Measurements from ENCODE around the gene TMEM132C.

The TMEM132C gene

DNA sequence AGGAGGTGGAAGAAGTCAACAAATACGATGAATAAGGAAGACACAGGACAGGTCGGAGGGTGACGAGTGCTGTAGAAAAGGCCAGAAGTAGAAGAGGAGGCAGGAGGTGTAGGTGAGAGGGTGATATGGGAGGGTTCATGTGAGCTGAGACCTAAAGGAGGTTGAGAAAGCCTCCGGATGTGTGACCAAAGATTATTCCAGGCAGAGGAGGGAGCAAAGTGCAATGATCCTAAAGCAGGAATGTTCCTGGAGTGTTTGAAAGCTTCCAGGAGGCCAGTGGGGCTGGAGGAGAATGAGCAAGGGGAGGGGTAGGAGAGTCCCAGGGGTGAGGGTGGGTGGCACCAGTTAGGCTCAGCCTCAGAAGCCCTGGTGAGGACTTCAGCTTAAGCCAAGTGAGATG lies 340.0 kb downstream of the TMEM132C start:
- Histone ChIP-seq H3K27me3 (ENCODE audit: control insufficient read depth, insufficient read depth, low read length) (no peaks in the 10 kb centered on the region), H3K36me3 (ENCODE audit: control insufficient read depth, insufficient read depth, low read length) (no peaks in the 10 kb centered on the region), H3K4me1 (ENCODE audit: control insufficient read depth, insufficient read depth, low read length) (no peaks in the 10 kb centered on the region), H3K9ac (ENCODE audit: low read depth, low read length) (no peak overlapping the region), H3K4me3 (ENCODE audit: low read depth, low read length) (no peak overlapping the region), H3K9me3 (ENCODE audit: control insufficient read depth, insufficient read depth, low read length) (no peaks in the 10 kb centered on the region)

DNA sequence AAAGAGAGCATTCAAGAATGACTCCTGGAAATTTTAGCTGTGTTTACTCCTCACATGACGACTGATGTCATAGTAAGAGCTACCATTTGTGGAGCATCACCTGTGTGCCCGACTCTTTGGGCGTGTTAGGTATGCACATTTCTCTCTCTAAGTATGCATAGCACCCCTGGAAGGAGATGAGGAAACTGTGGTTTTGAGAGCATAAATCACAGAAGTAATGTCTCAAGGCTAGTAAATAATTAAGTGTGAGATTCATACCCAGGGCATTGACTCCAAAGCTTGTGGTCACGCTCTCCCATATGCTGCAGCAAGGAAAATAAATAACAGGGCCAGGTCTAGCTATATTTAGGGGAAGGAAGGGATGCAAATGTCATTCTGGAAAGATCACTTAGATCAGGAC lies 340.7 kb downstream of the TMEM132C start:
- no peaks in the 10 kb centered on the region for H3K4me1 ChIP-seq (ENCODE audit: control insufficient read depth, insufficient read depth, low read length)
- no peaks in the 10 kb centered on the region for H3K27me3 ChIP-seq (ENCODE audit: control insufficient read depth, insufficient read depth, low read length)
- H3K36me3 ChIP-seq (ENCODE audit: control insufficient read depth, insufficient read depth, low read length), result no peaks in the 10 kb centered on the region
- no peak overlapping the region for H3K4me3 ChIP-seq (ENCODE audit: low read depth, low read length)
- no peaks in the 10 kb centered on the region for H3K9me3 ChIP-seq (ENCODE audit: control insufficient read depth, insufficient read depth, low read length)
- no peak overlapping the region for H3K9ac ChIP-seq (ENCODE audit: low read depth, low read length)

DNA sequence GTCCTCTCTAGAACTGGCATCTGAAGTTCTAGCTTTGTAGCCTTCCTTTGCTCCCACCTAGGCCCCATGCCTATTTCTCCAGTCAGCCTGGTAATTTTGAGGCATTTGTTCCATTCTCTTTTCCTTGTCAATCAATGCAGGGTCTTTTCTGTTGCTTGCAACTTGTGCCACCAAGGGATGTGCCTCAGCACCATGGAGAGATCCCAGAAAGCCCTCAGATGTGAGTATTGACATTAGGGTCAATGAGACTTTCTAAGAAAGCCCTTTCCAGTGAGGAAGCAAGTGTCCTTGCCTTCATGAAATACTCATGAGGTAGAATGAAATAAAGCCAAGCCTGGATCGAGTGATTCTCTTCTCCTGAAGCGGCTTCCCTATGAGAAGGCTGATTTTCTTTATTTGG lies 342.9 kb downstream of the TMEM132C start:
- no peak overlapping the region for H3K9ac ChIP-seq (ENCODE audit: low read depth, low read length)
- no peak overlapping the region for H3K4me3 ChIP-seq (ENCODE audit: low read depth, low read length)
- H3K4me1 ChIP-seq (ENCODE audit: control insufficient read depth, insufficient read depth, low read length), result no peaks in the 10 kb centered on the region
- H3K27me3 ChIP-seq (ENCODE audit: control insufficient read depth, insufficient read depth, low read length), result no peaks in the 10 kb centered on the region
- no peaks in the 10 kb centered on the region for H3K36me3 ChIP-seq (ENCODE audit: control insufficient read depth, insufficient read depth, low read length)
- H3K9me3 ChIP-seq (ENCODE audit: control insufficient read depth, insufficient read depth, low read length), result no peaks in the 10 kb centered on the region

DNA sequence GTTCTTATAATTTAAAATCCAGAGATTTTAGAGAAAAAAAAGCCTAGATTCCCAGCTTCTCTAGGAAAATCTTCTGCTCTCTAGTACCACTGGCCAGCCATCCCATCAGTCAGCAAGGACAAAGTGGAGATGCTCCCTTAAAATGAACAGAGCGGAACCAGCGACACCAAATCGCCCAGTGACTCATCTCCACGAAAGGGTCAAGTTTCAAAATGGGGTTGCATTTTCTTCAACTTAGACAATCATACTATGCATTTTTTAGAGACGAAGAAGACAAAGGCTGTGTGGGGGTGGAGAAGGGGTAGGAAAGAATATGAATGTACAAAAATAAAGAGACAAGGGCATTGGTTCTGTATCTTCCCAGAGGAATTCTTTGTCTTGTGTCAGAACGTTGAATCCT lies 344.8 kb downstream of the TMEM132C start:
- H3K4me3 ChIP-seq (ENCODE audit: low read depth, low read length), result no peak overlapping the region
- no peak overlapping the region for H3K9ac ChIP-seq (ENCODE audit: low read depth, low read length)

DNA sequence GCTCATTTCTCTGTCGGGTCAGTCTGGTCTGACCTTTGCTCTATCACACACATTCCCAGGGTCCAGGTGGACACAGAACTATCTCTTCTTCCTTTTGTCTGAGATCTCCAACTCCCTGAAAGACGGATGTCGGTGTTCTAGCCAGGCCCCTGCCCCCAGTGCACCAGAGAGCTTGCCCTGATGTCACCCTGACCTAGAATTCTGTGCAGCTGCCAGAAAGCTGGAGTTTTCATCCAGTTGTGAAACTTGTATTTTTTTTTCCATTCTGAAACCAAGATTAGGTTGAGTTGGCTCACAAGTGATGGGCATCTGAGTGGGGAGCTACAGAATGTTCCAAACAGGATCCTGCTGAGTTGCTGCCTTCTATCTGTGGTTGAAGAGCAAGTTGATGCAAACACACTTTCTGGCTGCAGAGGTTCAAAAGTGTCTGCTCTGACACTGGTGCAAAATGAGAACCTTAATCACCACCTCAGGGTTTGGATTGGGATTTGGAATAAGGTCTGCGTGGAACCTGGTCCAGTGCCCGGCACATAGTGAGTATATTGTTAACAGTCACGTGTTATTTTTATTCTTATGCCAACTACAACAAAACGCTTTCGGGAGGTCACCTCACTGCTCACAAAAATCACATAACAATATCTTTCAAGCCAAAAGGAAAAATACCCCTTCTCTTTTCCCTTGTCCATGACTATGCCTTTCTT lies 345.3 kb downstream of the TMEM132C start:
- H3K36me3 ChIP-seq (ENCODE audit: control insufficient read depth, insufficient read depth, low read length), result no peaks in the 10 kb centered on the region
- H3K9ac ChIP-seq (ENCODE audit: low read depth, low read length), result no peak overlapping the region
- no peaks in the 10 kb centered on the region for H3K9me3 ChIP-seq (ENCODE audit: control insufficient read depth, insufficient read depth, low read length)
- no peaks in the 10 kb centered on the region for H3K27me3 ChIP-seq (ENCODE audit: control insufficient read depth, insufficient read depth, low read length)
- no peak overlapping the region for H3K4me3 ChIP-seq (ENCODE audit: low read depth, low read length)
- H3K4me1 ChIP-seq (ENCODE audit: control insufficient read depth, insufficient read depth, low read length), result no peaks in the 10 kb centered on the region

More for the DNA sequence above, 344.8 kb downstream of the TMEM132C start:
- H3K4me1 ChIP-seq (ENCODE audit: control insufficient read depth, insufficient read depth, low read length), result no peaks in the 10 kb centered on the region
- no peaks in the 10 kb centered on the region for H3K36me3 ChIP-seq (ENCODE audit: control insufficient read depth, insufficient read depth, low read length)
- no peaks in the 10 kb centered on the region for H3K9me3 ChIP-seq (ENCODE audit: control insufficient read depth, insufficient read depth, low read length)
- H3K27me3 ChIP-seq (ENCODE audit: control insufficient read depth, insufficient read depth, low read length), result no peaks in the 10 kb centered on the region

DNA sequence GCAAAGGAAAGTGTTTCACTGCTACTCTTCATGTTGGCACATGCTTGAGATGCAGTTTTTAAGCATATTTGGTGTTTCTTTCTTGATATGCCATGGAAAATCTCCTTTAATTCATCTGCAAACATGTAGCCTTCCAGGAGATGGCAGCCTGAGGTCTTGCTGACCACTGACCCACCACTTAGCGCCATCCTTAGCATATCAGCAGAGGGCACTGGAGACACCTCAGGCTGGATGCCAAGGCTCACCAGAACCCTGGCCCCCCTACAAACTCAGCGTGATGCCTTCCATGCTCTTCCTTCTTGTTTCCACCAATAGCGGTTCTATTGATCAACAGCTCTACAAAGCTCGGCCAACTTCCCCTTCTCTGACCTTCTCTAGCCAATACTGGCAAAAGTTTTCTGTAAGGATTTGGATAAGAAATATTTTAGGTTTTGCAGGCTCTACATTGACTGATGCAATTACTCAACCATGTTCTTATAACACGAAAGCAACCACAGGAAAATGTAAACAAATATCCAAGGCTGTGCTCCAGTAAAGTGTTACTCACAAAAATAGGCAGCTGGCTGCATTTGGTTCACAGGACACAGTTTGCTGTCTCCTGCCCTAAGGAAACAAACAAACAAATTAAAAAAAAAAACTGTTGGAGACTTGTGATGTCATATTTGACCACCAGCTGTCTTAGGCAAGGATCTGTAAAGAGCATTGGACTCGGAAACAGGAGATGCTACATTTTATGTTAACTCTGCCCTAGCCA lies 347.0 kb downstream of the TMEM132C start:
- H3K27me3 ChIP-seq (ENCODE audit: control insufficient read depth, insufficient read depth, low read length), result no peaks in the 10 kb centered on the region
- H3K9me3 ChIP-seq (ENCODE audit: control insufficient read depth, insufficient read depth, low read length), result no peaks in the 10 kb centered on the region
- no peaks in the 10 kb centered on the region for H3K4me1 ChIP-seq (ENCODE audit: control insufficient read depth, insufficient read depth, low read length)
- H3K4me3 ChIP-seq (ENCODE audit: low read depth, low read length), result no peak overlapping the region
- no peaks in the 10 kb centered on the region for H3K36me3 ChIP-seq (ENCODE audit: control insufficient read depth, insufficient read depth, low read length)
- H3K9ac ChIP-seq (ENCODE audit: low read depth, low read length), result no peak overlapping the region

DNA sequence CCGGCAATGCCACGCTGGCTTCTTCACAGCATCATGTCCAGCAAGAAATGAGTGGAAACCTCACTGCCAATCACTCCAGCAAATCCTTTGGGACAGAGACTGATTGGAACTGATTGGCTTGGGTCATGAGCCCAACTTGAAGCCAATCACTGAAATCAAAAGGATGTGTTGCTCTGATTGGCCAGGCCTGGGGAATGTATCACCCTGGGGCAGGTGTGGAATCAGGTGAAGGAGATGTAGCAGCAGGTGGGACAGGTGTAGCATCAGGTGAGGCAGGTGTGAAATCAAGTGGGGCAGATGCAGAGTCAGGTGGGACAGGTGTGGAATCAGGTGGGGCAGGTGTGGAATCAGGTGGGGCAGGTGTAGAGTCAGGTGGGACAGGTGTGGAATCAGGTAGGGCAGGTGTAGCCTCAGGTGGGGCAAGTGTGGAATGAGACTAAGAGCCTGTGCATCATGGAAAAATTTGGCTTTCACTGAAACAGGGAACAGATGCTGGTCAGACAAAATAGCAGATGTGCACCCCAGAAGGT lies 350.4 kb downstream of the TMEM132C start:
- no peak overlapping the region for H3K4me3 ChIP-seq (ENCODE audit: low read depth, low read length)
- H3K4me1 ChIP-seq (ENCODE audit: control insufficient read depth, insufficient read depth, low read length), result peaks cover 4% of the 10 kb centered on the region
- H3K27me3 ChIP-seq (ENCODE audit: control insufficient read depth, insufficient read depth, low read length), result no peaks in the 10 kb centered on the region
- no peak overlapping the region for H3K9ac ChIP-seq (ENCODE audit: low read depth, low read length)
- no peaks in the 10 kb centered on the region for H3K36me3 ChIP-seq (ENCODE audit: control insufficient read depth, insufficient read depth, low read length)
- no peaks in the 10 kb centered on the region for H3K9me3 ChIP-seq (ENCODE audit: control insufficient read depth, insufficient read depth, low read length)

DNA sequence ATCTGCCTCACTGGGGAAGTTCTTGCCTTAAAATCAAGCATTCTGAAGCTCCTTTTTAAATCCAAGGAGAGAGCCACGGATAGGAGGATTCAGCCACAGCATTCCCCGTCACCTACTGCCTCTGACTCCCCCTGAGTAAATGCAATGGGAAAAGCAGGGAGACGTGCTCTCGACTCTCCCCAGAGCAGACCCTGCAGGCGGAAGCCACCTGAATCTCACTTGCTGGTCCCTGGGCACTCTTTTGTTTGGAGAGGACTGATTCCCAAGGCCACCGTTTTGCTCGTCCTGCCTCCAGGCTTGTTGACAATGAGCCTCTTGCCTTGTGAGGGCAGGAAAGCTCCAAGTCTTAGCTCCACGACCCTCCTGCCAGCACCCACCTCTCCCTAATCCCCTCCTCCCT lies 352.3 kb downstream of the TMEM132C start:
- H3K4me3 ChIP-seq (ENCODE audit: low read depth, low read length), result no peak overlapping the region
- H3K9me3 ChIP-seq (ENCODE audit: control insufficient read depth, insufficient read depth, low read length), result no peaks in the 10 kb centered on the region
- H3K4me1 ChIP-seq (ENCODE audit: control insufficient read depth, insufficient read depth, low read length), result peaks cover 4% of the 10 kb centered on the region
- H3K36me3 ChIP-seq (ENCODE audit: control insufficient read depth, insufficient read depth, low read length), result no peaks in the 10 kb centered on the region
- H3K9ac ChIP-seq (ENCODE audit: low read depth, low read length), result no peak overlapping the region
- H3K27me3 ChIP-seq (ENCODE audit: control insufficient read depth, insufficient read depth, low read length), result no peaks in the 10 kb centered on the region

DNA sequence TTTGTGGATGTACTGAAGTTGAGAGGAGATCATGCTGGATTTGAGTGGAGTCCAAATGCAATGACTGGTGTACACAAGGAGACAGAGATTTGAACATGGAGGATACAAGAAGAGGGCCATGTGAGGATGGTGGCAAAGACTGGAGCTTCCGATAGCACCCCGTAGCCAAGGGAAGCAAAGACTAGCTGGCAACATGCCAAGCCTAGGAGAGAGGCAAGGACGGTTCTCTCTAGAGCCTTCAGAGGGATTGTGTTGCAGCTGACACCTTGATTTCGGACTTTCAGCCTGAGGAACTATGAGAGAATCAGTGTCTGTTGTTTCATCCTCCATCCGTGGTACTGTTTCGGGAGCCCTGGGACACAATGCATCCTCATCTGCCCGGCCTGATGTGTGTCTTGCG lies 354.3 kb downstream of the TMEM132C start:
- no peak overlapping the region for H3K4me3 ChIP-seq (ENCODE audit: low read depth, low read length)
- H3K27me3 ChIP-seq (ENCODE audit: control insufficient read depth, insufficient read depth, low read length), result no peaks in the 10 kb centered on the region
- H3K9ac ChIP-seq (ENCODE audit: low read depth, low read length), result no peak overlapping the region
- H3K9me3 ChIP-seq (ENCODE audit: control insufficient read depth, insufficient read depth, low read length), result no peaks in the 10 kb centered on the region
- H3K4me1 ChIP-seq (ENCODE audit: control insufficient read depth, insufficient read depth, low read length), result peaks cover 4% of the 10 kb centered on the region
- no peaks in the 10 kb centered on the region for H3K36me3 ChIP-seq (ENCODE audit: control insufficient read depth, insufficient read depth, low read length)

DNA sequence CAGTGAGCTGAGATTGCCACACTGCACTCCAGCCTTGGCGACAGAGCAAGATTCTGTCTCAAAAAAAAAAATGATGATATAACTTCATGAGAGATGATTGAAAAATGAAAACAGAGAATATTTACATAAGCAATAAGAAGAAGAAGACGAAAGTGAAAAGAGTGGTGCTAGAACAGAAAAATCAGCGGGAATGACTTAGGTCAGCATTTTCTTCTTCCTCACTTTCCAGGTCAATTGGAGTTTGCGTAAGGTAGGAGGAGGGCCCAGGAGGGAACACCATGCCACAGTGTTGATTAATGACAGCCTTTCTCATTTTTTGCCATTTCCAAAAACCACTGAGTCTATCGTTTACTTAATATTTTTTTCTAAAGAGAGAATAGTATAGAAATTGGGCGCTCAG lies 356.8 kb downstream of the TMEM132C start:
- H3K4me3 ChIP-seq (ENCODE audit: low read depth, low read length), result no peak overlapping the region
- no peaks in the 10 kb centered on the region for H3K27me3 ChIP-seq (ENCODE audit: control insufficient read depth, insufficient read depth, low read length)
- no peaks in the 10 kb centered on the region for H3K36me3 ChIP-seq (ENCODE audit: control insufficient read depth, insufficient read depth, low read length)
- H3K9me3 ChIP-seq (ENCODE audit: control insufficient read depth, insufficient read depth, low read length), result no peaks in the 10 kb centered on the region
- H3K4me1 ChIP-seq (ENCODE audit: control insufficient read depth, insufficient read depth, low read length), result peaks cover 4% of the 10 kb centered on the region
- H3K9ac ChIP-seq (ENCODE audit: low read depth, low read length), result no peak overlapping the region

DNA sequence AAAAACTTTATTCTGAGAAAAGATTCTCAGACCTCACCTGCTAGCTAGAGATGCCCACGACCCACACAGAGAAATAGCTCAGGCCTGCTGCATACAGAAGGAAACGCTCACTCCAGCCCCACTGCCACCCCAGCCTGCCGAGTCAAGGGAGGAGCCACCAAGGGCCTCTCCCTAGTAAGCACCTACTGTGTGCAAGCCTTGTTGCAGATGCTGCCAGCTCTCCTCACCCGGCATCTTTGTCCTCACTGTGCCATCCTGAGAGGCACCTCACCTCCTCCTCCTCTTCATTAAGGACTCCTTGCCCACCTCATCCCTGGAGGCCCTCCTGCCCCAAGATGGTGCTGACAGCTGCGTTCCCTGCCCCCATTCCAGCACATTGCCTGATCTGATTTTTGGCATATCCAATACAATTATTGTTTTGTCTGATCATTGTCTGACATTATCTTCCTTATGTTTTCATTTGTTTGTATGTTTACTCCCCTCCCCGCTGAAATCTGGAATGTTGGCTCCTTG lies 359.9 kb downstream of the TMEM132C start:
- no peaks in the 10 kb centered on the region for H3K36me3 ChIP-seq (ENCODE audit: control insufficient read depth, insufficient read depth, low read length)
- H3K4me3 ChIP-seq (ENCODE audit: low read depth, low read length), result no peak overlapping the region
- no peaks in the 10 kb centered on the region for H3K9me3 ChIP-seq (ENCODE audit: control insufficient read depth, insufficient read depth, low read length)
- H3K4me1 ChIP-seq (ENCODE audit: control insufficient read depth, insufficient read depth, low read length), result no peaks in the 10 kb centered on the region
- H3K9ac ChIP-seq (ENCODE audit: low read depth, low read length), result no peak overlapping the region
- no peaks in the 10 kb centered on the region for H3K27me3 ChIP-seq (ENCODE audit: control insufficient read depth, insufficient read depth, low read length)

DNA sequence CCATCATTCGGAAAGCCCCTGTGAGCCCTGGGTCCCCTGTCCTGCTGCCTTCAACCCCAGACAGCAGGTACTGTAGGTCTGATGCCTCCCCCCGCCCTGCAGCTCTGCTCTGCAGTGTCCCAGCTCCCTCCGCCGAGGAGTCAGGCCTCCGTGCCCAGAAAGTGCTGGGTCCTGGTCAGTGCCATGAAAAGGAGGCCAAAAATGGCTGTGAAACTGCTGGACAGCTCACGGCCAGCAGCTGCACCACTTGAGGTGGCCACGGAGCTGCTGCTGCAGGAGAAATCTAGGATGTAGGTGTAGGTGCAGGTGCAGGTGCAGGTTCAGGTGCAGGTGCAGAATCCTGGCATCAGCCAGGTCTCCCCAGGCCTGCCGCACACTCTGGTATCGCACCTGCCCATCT lies 360.7 kb downstream of the TMEM132C start:
- Histone ChIP-seq H3K9me3 (ENCODE audit: control insufficient read depth, insufficient read depth, low read length) (no peaks in the 10 kb centered on the region), H3K27me3 (ENCODE audit: control insufficient read depth, insufficient read depth, low read length) (no peaks in the 10 kb centered on the region), H3K4me3 (ENCODE audit: low read depth, low read length) (no peak overlapping the region), H3K4me1 (ENCODE audit: control insufficient read depth, insufficient read depth, low read length) (no peaks in the 10 kb centered on the region), H3K36me3 (ENCODE audit: control insufficient read depth, insufficient read depth, low read length) (no peaks in the 10 kb centered on the region), H3K9ac (ENCODE audit: low read depth, low read length) (no peak overlapping the region)
